ENCODE data around the gene DTD1. TPM values are rescaled to one million over a fixed set of nuclear protein-coding genes. Genes with fewer than 3 reads are reported as not detected.

The DTD1 gene
- total RNA-seq, 1 donor from 2014 or later: 214 TPM

- peak overlapping the region; percentile 65 for H3K4me3 ChIP-seq (ENCODE audit: low read depth, low read length)
- peak; percentile 85 for DNase-seq (ENCODE audit: low read depth)
- no peaks in the 10 kb centered on the region for H3K27me3 ChIP-seq (ENCODE audit: control insufficient read depth, insufficient read depth, low read length)
- H3K36me3 ChIP-seq (ENCODE audit: control insufficient read depth, insufficient read depth, low read length): no peaks in the 10 kb centered on the region
- no peak for TF ChIP-seq CTCF (IDR thresholded peaks at IDR 0.05; ENCODE audit: insufficient read depth, low read length, poor library complexity, severe bottlenecking)
Observed at GRCh38 chr20:18793625-18794427, 206.0 kb downstream of the DTD1 start.

DNA sequence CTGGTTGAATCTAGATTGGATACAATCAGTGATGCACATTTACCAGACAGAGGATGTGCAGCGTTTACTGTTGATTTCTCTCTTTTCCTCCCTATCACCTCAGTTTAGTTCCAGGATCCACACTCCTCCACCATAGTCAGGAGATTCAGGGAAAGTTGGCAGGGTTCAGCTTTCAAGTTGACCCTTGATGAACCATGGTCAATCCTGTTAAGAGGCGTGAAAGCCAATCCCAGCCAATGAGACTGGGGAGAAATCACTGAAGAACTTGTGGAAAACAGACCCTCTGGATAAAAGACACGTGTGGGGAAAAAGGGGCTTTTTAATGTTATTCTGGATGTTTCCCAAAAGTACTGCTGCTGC is 206.6 kb downstream of the DTD1 start:
- no peaks in the 10 kb centered on the region for H3K36me3 ChIP-seq (ENCODE audit: control insufficient read depth, insufficient read depth, low read length)
- TF ChIP-seq CTCF (IDR thresholded peaks at IDR 0.05; ENCODE audit: insufficient read depth, low read length, poor library complexity, severe bottlenecking): no peak
- H3K4me3 ChIP-seq (ENCODE audit: low read depth, low read length): peak overlapping the region; percentile 65
- no peak for DNase-seq (ENCODE audit: low read depth)
- H3K27me3 ChIP-seq (ENCODE audit: control insufficient read depth, insufficient read depth, low read length): no peaks in the 10 kb centered on the region

- Histone ChIP-seq H3K36me3 (ENCODE audit: control insufficient read depth, insufficient read depth, low read length) (no peaks in the 10 kb centered on the region), H3K4me3 (ENCODE audit: low read depth, low read length) (no peak overlapping the region), H3K27me3 (ENCODE audit: control insufficient read depth, insufficient read depth, low read length) (no peaks in the 10 kb centered on the region)
- no peak for DNase-seq (ENCODE audit: low read depth)
- TF ChIP-seq CTCF (IDR thresholded peaks at IDR 0.05; ENCODE audit: insufficient read depth, low read length, poor library complexity, severe bottlenecking): no peak
Observed at GRCh38 chr20:18795366-18795765, 207.5 kb downstream of the DTD1 start.

DNA sequence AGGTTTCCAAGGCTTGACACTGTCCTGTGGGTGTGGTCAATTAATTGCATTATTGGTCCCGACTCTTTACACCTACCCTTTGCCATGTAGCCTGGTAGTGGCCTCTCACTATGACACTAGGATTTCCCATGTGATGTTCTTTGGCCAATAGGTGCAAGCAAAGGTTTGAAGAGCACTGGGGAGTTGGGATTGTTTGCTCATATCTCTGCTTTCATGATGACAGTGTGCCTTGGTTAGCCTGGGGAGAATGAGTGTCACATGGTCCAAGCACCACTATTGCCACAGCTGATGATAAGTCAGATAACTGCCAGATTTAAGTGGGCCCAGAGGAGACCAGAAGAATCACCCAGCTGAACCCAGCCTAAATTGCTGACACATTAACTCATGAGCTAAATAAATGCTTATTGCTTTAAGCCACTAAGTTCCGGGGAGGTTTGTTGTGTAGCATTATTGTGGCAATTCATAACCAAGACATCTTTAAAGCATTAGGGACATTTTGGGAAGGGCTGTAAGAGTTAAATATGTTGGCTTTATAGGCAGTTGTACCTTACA is 208.5 kb downstream of the DTD1 start:
- Histone ChIP-seq H3K36me3 (ENCODE audit: control insufficient read depth, insufficient read depth, low read length) (no peaks in the 10 kb centered on the region), H3K27me3 (ENCODE audit: control insufficient read depth, insufficient read depth, low read length) (no peaks in the 10 kb centered on the region), H3K4me3 (ENCODE audit: low read depth, low read length) (no peak overlapping the region)
- DNase-seq (ENCODE audit: low read depth): no peak
- TF ChIP-seq CTCF (IDR thresholded peaks at IDR 0.05; ENCODE audit: insufficient read depth, low read length, poor library complexity, severe bottlenecking): no peak

DNA sequence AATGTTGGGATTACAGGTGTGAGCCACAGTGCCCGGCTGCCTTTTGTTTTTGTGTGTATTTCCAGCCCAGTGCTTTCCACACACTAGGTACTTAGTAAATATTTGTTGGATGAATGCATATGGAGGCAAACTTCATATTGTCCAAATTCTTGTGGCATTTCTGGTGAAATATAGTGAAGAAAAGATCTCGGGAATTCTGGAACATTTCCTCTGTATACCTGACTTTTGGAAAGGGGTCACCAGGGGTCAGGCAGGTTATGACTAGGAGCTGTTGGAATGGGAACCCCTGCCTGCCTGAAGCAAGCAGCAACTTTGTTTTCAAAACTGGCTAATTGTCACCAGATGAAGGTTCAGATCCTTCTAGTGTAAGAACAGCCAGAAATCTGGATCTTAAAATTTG is 213.7 kb downstream of the DTD1 start:
- Histone ChIP-seq H3K27me3 (ENCODE audit: control insufficient read depth, insufficient read depth, low read length) (no peaks in the 10 kb centered on the region), H3K36me3 (ENCODE audit: control insufficient read depth, insufficient read depth, low read length) (no peaks in the 10 kb centered on the region), H3K4me3 (ENCODE audit: low read depth, low read length) (no peak overlapping the region)
- DNase-seq (ENCODE audit: low read depth): no peak
- TF ChIP-seq CTCF (IDR thresholded peaks at IDR 0.05; ENCODE audit: insufficient read depth, low read length, poor library complexity, severe bottlenecking): no peak

Data from kidney epithelial cell (primary cell).